Kidney (tissue), 14 donors: ENCODE results near the gene GNB5. TPM values are rescaled to one million over a fixed set of nuclear protein-coding genes. Genes with fewer than 3 reads are reported as not detected.

Experiments
- DNase-seq, 5 donors: peaks; one replicate each; pipeline ENCODE4 v3.0.0-alpha.2; 2013 to 2020
- FAIRE-seq: peaks from 2 replicates; lab custom pipeline; 2012; peaks lifted over from hg19 to GRCh38; lab: Jason Lieb, UNC
- H3K27ac ChIP-seq, 2 donors: one replicate each; pipeline ENCODE4 v1.7.0; 2013; ENCODE audit warnings: low read depth in 2 of 2, low read length in 2 of 2, inconsistent platforms in 1 of 2
- H3K27me3 ChIP-seq: one replicate; pipeline ENCODE4 v1.7.1; 2013; ENCODE audit warnings: low read length, inconsistent platforms; ENCODE audit not compliant: control insufficient read depth, insufficient read depth
- H3K36me3 ChIP-seq, 3 donors: one replicate each; pipeline versions ENCODE4 v1.7.0 to v1.7.1; 2013; ENCODE audit warnings: low read length in 3 of 3, control low read depth in 1 of 3, inconsistent platforms in 1 of 3; ENCODE audit not compliant: insufficient read depth in 3 of 3, control insufficient read depth in 2 of 3
- H3K4me1 ChIP-seq, 3 donors: one replicate each; pipeline versions ENCODE4 v1.7.0 to v1.7.1; 2013; ENCODE audit warnings: low read length in 3 of 3, inconsistent platforms in 1 of 3, low read depth in 1 of 3; ENCODE audit not compliant: control insufficient read depth in 2 of 3, insufficient read depth in 2 of 3
- H3K4me3 ChIP-seq, 3 donors: one replicate each; pipeline versions ENCODE4 v1.7.0 to v1.8.1; 2013; ENCODE audit warnings: low read length in 3 of 3, control low read depth in 1 of 3, inconsistent platforms in 1 of 3
- H3K9ac ChIP-seq, 3 donors: one replicate each; pipeline versions ENCODE4 v1.7.0 to v1.7.1; 2013; ENCODE audit warnings: low read length in 3 of 3, control low read depth in 1 of 3, inconsistent platforms in 1 of 3
- H3K9me3 ChIP-seq, 3 donors: one replicate each; pipeline versions ENCODE4 v1.7.0 to v1.7.1; 2013; ENCODE audit warnings: low read length in 3 of 3, control low read depth in 1 of 3, inconsistent platforms in 1 of 3; ENCODE audit not compliant: control insufficient read depth in 2 of 3, insufficient read depth in 1 of 3
- intact Hi-C: fragments of 100-400 bp; cut with DNase I; formaldehyde crosslinking; loops from one replicate; pipeline ENCODE4 v1.11.1; 2022
- polyA plus RNA-seq: library from polyadenylated mRNA; stranded (reverse); fragments of 350-450 nt; fragmentation: Illumina TruSeq; extraction: RNeasy Lipid Tissue Mini Kit (QIAGEN cat#74804); gene quantifications from one replicate; pipeline ENCODE4 v1.2.3, GENCODE V29; 2014; ENCODE audit warnings: low read depth, low replicate concordance; ENCODE audit not compliant: insufficient read depth
- total RNA-seq: library from RNA; stranded (reverse); fragmentation: NEBNext Ultra II Directional; extraction: Animal tissue kit (Norgen Biotek cat#: 25700); gene quantifications from one replicate; pipeline ENCODE4 v1.2.1, GENCODE V29; 2021
- TF ChIP-seq, protein P1 (sequence below): IDR thresholded peaks from 3 replicates; pipeline ENCODE4 v1.5.1; 2012; ENCODE audit warnings: mild to moderate bottlenecking, moderate library complexity, borderline replicate concordance; ENCODE audit not compliant: insufficient read depth; ENCODE audit errors: extremely low read depth
- donor health status: control.
- donor health status: control.
- donor health status: control.
- donor health status: control.
- donor health status: control.
- donor health status: DM: yes; HTN: yes; CAD: no.
- donor health status: Normal renal cell carcinoma (clear cell type).

GNB5 gene
- total and polyA plus RNA-seq, 2 donors from 2014 or later: 28.3 to 43.6 TPM

DNA sequence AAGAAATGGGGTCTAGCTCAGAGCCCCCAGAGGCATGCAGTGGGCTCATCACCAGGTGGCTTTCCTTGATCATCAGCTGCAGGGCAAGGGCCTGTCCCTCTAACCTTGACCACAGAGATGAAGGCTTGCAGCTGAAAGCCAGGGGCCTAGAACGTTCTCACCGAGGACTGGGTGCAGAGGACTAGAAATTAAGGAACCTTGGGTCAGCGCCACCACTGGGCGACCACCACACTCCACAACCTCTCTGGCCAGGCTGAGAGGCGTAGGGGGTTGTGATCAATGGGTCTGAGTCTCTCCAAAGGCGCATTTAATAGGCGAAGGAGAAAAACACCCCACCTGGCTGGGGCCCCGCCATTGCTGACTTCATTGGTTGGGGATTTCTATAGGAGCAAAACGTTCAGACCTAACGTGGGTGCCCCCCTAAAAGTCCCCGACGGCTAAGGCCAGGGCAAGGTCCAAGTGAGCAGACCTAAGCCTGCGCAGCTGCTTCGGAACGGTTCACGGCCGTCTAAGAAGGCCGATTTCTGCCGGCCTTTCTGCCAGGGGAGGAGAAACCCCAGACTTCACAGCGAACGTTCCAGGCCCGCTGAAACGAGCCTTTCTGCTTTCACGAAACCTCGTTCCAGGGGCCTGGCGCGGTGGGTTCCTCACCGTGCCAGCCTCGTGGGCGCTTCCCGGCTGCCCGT is 79.5 kb downstream of the GNB5 start:
- intact Hi-C loops: no loop called here
- FAIRE-seq: no peak
- peak overlapping the region in 1 of 2 donors; percentile 1 for H3K27ac ChIP-seq
- TF ChIP-seq, protein P1, sequence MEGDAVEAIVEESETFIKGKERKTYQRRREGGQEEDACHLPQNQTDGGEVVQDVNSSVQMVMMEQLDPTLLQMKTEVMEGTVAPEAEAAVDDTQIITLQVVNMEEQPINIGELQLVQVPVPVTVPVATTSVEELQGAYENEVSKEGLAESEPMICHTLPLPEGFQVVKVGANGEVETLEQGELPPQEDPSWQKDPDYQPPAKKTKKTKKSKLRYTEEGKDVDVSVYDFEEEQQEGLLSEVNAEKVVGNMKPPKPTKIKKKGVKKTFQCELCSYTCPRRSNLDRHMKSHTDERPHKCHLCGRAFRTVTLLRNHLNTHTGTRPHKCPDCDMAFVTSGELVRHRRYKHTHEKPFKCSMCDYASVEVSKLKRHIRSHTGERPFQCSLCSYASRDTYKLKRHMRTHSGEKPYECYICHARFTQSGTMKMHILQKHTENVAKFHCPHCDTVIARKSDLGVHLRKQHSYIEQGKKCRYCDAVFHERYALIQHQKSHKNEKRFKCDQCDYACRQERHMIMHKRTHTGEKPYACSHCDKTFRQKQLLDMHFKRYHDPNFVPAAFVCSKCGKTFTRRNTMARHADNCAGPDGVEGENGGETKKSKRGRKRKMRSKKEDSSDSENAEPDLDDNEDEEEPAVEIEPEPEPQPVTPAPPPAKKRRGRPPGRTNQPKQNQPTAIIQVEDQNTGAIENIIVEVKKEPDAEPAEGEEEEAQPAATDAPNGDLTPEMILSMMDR: no peak
- H3K4me1 ChIP-seq: peaks cover 0 to 21% (median 7%) of the 10 kb centered on the region in 3 donors
- H3K27me3 ChIP-seq: no peaks in the 10 kb centered on the region
- H3K4me3 ChIP-seq: peak overlapping the region in 1 of 3 donors; percentile 53
- DNase-seq: peak in 1 of 5 donors; percentile 47
- H3K9me3 ChIP-seq: no peaks in the 10 kb centered on the region
- peak overlapping the region in 1 of 3 donors; percentile 29 for H3K9ac ChIP-seq
- H3K36me3 ChIP-seq: no peaks in the 10 kb centered on the region

DNA sequence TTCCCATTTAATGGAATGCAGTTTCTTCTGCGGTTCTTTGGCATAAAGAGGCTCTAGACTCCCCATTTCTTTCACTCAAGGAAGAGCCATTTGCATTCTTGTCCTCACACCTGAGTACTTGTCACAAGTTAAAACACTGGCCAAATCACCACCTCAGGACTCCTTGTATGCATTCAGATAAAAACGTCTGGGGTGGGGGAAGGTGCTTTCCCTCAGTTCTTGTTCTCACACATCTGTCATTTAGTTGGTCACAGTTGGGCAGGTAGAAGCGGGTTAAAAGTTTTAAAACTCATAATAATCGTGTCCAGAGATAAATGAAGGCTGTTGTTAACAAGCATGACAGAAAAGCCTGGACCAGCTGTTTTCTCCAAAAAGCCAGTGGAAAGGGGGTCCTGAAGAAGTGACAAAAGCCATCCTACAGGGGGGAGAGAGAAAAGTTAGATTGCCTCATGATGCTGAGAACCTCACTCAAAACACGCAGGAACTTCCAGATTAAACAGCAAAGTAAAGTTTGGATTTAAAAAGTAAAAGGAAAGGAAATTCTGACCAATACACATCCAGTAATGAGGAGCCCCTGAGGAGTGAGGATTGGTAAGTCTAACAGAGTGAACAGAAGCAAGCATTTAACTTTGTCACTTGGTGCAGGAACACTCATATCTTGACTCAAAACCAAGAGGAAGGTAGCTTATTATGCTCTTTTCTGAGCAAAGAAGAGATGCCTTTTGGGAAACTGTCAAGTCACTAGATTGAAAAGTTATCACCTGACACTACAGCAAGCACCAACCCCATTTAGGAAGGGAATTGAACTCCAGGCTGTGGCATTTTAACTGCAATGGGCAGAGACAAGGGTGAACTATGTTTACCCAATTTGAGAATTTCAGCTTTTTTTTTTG is 81.4 kb downstream of the GNB5 start:
- Histone ChIP-seq H3K27me3 (no peaks in the 10 kb centered on the region), H3K4me1 (peaks cover 0 to 7% (median 4%) of the 10 kb centered on the region in 3 donors), H3K4me3 (no peak overlapping the region), H3K36me3 (no peaks in the 10 kb centered on the region), H3K27ac (no peak overlapping the region), H3K9me3 (no peaks in the 10 kb centered on the region), H3K9ac (no peak overlapping the region)
- TF ChIP-seq, protein P1: no peak
- no peak for DNase-seq
- FAIRE-seq: no peak
- intact Hi-C loops: no loop called here

DNA sequence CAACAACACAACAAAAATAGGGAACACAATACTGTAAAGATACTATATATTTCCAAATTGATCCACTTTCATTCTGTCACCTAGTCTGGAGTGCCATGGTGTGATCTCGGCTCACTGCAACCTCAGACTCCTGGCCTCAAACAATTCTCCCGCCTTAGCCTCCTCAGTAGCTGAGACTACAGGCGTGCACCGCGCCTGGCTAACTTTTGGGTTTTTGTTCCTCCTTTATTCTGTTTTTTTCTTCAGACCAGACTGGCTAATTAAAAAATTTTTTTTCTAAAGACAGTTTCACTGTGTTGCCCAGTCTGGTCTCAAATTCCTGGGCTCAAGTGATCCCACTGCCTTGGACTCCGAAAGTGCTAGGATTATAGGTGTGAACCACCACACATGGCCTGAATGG is 84.0 kb downstream of the GNB5 start:
- DNase-seq (no peak), FAIRE-seq (no peak)
- Histone ChIP-seq H3K4me3 (no peak overlapping the region), H3K36me3 (no peaks in the 10 kb centered on the region), H3K4me1 (peaks cover 0 to 5% (median 0%) of the 10 kb centered on the region in 3 donors), H3K27me3 (no peaks in the 10 kb centered on the region), H3K27ac (no peak overlapping the region), H3K9me3 (no peaks in the 10 kb centered on the region), H3K9ac (no peak overlapping the region)
- TF ChIP-seq, protein P1: no peak
- intact Hi-C loops: no loop called here
